ENCODE results near the gene RTBDN.

DNA sequence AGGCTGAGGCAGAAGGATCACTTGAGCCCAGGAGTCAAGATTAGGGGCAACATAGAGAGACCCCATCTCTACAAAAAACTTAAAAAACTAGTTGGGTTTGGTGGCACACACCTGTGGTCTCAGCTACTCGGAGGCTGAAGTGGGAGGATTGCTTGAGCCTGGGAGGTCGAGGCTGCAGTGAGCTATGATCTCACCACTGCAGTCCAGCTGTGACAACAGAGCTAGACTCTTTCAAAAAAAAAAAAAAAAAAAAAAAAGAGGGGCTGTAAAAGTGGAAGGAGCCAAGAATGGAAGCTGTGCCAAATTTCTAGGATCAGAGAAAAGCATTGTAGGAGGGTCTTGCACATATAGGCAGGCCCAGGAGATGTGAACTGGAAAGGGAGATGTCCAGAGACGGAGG, 37.3 kb upstream of the RTBDN start:
- no peak for TF ChIP-seq GATA2 (IDR thresholded peaks at IDR 0.05; ENCODE audit: low read depth, low read length)
- no peak for TF ChIP-seq GATA3 (IDR thresholded peaks at IDR 0.05; ENCODE audit: low read depth, low read length)

All from SH-SY5Y (cell line).